ENCODE data around the gene AP1B1.
"Not testable (repeated sequence)": the region's sequence is repeated elsewhere in the genome, so short reads cannot be mapped to it uniquely, and the experiment has no call there.

Gene AP1B1

GRCh38 chr22:29348041-29348440, 40.3 kb downstream of the AP1B1 start:
- DNase-seq, result no peak

DNA sequence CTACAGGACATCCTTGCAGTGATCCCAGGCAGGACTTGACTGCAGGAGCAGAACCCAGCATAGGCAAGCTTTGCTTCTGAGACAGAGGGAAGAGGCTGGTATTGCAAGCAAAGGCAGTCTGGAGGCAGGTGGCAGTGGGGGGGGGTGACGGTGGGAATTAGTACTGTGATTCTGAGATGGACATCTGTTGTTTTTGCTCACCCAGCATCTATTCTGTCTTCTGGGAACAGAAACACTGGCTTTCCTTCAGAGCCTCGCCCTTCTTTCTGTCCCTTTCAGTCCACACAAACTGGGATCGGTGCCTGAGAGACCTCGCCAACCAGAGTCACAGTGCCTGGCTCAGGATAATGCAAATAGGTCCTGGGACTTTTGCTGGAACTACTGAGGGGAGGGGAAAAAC, 41.7 kb downstream of the AP1B1 start:
- no peak for DNase-seq

DNA sequence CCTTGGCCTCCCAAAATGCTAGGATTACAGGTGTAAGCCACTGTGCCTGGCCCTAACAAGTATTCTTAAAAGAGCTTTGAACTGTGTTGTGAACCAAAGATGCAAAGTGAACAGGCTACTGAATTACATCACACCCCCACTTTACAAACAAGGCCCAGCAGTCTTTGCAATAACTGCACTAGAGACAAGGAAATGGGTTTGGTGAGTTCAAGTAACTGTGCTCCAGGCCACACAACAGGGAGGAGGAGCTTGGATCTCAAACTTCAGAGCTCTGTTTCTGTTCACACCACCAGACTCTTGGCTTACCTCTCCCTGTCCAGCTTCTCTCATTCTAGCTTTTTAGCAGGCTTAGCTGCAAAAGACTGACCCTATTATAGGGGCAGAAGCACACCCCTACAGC, 42.4 kb downstream of the AP1B1 start:
- DNase-seq, result no peak

GRCh38 chr22:29344889-29345288, 43.5 kb downstream of the AP1B1 start:
- DNase-seq, result not testable (repeated sequence)

GRCh38 chr22:29344137-29344536, 44.2 kb downstream of the AP1B1 start:
- no peak for DNase-seq

- DNase-seq, result no peak
Measured at GRCh38 chr22:29343313-29343805, 45.0 kb downstream of the AP1B1 start.

- DNase-seq, result no peak
Measured at GRCh38 chr22:29342577-29343312, 45.6 kb downstream of the AP1B1 start.

DNA sequence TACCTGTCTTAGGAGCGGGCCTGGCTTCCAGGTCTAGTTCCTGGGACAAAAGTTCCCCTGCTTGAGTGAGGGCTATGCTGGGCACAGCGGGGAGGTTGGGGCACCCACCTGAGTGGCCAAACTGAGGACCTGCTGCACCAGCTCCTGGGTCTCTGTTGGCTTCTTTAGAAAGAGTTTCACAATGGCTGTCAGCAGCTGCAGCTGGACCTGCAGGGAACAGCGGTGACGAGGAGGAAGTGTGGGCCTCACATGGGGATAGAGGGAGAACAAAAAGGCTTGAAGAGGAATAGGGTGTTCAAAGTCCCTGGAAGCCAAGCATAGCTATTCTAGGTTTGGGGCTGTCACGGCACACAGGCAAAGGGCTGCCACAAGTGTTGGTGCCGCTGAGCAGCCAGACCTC, 46.2 kb downstream of the AP1B1 start:
- no peak for DNase-seq

- DNase-seq, result no peak
Measured at GRCh38 chr22:29341849-29342127, 46.6 kb downstream of the AP1B1 start.

- DNase-seq, result no peak
Measured at GRCh38 chr22:29341056-29341848, 47.1 kb downstream of the AP1B1 start.

- DNase-seq, result no peak
Measured at GRCh38 chr22:29340566-29340965, 47.8 kb downstream of the AP1B1 start.

DNA sequence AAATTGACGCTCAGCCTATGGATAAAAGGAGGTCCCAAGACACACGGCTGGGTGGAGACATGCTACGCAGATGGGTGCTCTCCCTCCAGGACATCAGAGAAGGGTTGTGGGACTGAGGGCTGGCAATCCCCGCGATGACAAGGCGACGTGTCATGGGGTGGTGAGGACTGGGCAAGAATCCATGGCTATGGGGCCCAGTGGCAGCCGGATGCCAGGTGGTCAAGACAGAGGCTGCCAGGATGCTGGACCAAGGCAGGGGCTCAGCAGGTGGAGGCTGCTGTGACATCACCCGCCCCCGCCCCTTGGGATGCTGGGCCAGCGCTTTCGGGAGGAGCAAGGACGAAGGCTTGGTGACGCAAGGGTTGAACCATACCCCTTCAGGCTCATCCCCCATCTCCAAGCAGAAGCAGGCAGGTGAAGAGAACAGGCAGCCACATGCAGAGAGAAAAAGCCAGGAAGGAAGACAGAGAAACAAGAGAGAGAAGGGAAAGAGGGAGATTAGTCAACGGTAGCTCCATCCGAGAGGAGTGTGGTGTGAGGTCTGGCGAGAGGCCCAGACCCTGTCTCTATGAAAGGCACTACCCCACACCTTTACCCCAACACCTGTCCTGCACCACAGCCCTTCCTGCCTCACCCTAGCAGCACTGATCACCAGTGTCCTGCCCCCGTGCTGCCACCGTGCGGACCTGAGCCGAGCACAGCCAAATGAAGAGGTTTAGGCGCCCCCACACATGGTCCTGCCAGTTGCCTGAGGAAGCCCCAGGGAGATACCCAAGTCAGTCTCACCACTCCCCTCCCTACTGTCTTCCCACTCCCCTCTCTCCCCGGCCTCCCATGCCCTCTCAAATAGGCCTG, 48.8 kb downstream of the AP1B1 start:
- DNase-seq, result no peak

- no peak for DNase-seq
Measured at GRCh38 chr22:29338398-29338797, 50.0 kb downstream of the AP1B1 start.

- no peak for DNase-seq
Measured at GRCh38 chr22:29337631-29338284, 50.6 kb downstream of the AP1B1 start.

GRCh38 chr22:29336751-29337490, 51.4 kb downstream of the AP1B1 start:
- no peak for DNase-seq

DNA sequence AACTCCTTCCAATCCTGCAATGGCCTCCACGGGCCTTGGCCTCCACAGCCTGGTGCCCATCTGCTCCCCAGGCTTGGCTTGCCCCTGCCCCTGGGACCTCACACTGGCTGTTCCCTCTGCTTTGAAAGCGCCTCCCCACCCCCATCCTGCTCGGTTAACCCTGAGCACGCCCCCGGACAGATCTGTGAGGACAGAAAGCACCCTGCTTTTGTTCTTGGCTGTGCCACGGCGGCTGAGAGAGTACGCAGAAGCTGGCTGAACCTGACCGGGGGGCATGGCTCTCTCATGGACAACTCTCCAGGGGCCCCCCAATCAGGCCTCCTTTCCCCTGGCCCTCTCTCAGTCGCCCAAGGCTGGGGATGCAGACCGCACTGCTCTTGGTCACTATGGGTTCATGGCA, 52.7 kb downstream of the AP1B1 start:
- no peak for DNase-seq

DNA sequence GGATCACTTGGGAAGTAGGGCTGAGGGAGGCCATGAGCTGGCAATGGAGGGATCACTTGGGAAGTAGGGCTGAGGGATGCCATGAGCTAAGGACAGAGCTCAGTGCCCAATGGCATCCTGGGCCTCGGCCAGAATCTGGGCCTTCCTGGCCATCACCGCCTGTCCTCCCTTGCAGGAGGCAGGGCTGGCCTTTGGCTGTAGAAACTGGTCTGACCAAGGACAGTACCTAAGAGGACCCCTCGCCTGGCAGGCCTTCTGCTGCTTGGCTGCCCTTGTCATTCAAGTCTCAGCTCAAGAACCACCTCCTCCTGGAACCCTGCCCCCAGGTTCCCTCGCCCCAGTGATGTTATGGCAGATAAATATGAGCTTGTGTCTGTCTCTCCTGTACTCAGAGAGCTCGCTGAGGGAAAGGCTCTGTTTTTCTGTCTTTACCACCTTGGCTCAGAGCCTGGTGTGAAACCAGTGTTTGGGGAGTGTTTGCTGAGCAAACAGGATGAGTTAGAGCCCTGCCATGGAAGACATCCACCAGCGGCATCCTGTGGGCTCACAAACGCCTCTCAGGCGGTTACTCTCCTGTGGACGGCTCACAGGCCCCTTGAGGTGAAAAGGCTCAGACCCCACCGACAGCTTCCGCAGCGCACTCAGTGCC, 53.5 kb downstream of the AP1B1 start:
- DNase-seq, result no peak

DNA sequence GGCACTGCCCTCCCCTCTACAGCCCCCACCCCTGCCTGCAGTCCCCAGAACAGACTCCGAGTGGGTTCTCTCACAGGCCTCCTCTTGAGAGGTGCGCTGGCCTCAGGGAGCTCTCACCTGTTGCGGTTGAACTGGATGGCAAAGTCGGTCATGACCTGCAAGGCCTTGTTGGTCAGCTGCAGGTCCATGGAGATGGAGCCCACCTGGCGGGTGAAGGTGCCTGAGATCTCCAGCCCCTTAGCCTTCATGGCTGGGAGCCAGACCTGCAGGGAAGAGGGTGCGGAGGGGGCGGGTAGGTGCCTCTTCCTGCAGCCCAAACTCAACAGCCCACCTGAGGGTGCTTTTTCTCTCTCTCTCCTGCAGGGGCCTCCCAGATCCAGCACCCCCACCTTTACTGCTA, 54.2 kb downstream of the AP1B1 start:
- DNase-seq, result no peak

DNA sequence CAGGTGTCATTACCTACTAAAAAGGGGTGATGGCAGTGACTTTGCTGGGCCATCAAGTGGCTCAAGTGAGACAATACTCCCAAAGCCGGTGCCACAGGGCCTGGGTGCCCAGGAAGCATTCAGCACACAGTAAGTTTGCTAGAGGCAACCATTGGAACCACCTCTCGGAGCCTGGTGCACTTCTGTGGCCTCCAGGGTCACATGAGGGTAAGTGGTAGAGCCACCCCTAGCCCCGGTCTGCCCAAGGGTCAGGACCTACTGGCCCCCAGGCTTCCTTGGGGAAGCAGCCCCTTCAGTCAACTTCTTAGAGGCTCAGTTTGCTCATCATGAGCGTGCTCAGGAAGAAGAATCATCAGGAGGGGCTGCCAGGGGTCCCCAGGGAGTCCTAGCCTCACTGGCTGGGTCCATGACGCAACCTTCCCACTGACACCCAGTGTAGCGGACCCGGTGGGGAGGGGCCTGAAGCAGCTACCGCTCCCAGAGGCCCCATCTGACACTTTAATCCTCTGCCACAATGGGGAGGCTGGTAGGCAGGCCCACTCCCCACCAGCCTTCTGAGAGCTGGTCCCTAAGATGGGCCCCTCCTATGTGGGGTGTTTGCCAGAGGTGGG, 55.4 kb downstream of the AP1B1 start:
- DNase-seq, result no peak

DNA sequence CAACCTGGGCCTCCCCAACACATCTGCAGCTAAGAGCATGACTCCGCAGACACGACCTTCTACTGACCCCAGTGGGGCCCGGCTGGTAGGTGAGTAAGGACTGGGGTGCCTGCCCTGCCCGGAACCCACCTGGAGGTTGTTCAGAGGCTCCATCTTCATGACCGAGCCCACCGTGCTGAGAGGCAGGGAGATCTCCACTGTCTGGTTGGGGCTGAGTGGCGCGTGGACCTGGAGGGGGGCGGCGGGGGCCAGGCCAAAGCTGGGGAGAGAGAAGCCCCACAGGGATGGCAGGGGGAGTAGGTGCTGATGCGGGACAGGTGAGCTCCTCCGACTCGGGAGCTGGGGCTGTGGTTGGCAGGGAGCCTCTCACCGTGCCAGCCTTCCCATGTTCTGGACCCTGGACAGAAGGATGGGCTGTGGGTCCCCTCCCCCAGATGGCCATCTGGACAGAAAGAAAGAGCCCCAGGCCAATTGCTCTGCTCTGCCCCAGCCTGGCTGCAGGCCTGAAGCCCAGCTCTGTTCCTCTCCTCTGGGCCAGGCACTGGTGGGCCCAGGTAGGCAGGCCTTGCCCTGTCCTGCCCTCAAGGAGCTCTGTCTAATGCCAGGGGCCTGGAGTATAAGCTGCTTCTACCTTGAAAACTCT, 56.6 kb downstream of the AP1B1 start:
- DNase-seq, result no peak

DNA sequence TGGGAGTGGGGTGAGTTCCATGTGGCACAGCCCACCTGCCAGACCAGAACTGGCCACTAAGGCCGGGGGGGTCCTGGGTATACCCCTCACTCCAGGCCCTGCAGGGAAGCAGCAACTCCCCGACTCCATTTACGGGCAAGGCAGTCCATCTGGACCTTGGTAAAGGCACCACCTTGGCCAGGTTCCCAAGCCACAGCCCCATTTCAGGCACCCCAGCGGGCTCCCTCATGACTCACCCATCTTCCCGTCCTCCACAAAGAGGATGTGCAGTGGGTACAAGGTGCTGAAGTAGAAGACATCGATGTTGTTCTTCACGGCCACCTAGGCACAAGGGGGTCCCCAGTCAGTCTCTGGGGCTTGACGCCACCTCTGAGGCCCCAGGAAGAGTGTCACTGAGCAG, 57.2 kb downstream of the AP1B1 start:
- no peak for DNase-seq

Data from activated T-cell treated with anti-CD3 and anti-CD28 coated beads for 4 hours (primary cell).